HCT116 (cell line): ENCODE measurements around the gene PRICKLE2. TPM values are rescaled to one million over a fixed set of nuclear protein-coding genes. Genes with fewer than 3 reads are reported as not detected.

Experiments
- ATAC-seq: fragments of 200-7000 bp; cut with Tn5 transposase; 2 replicates; pipeline ENCODE4 v1.9.1; 2020; ENCODE audit warnings: mild to moderate bottlenecking, moderate library complexity
- BruUV-seq: library from RNA; stranded (reverse); fragments of 400-500 nt; replicated peaks from 2 replicates; lab custom pipeline; 2021; lab: Mats Ljungman, UMichigan
- CTCF ChIA-PET: fragments of 300-600 bp; sonication (Branson Sonifier 250); formaldehyde crosslinking; loops from one replicate; lab custom pipeline; 2021; ENCODE audit warnings: antibody characterized with exemption; lab: Charles Lee
- POLR2A ChIA-PET: fragments of 300-600, 350-600 bp; sonication (Branson Sonifier 250); formaldehyde crosslinking; loops from one replicate; lab custom pipeline; 2021; ENCODE audit warnings: antibody characterized with exemption; lab: Charles Lee
- RAD21 ChIA-PET, 2 experiments: fragments of 300-600 bp; sonication (Branson Sonifier 250); formaldehyde crosslinking; loops; one replicate each; lab custom pipeline; 2023; ENCODE audit warnings: low total read pairs in 2 of 2; ENCODE audit not compliant: uncharacterized antibody in 2 of 2, unreplicated experiment in 2 of 2, low non-redundant PET in 1 of 2; lab: Charles Lee
- DNase-seq: peaks from one replicate; pipeline ENCODE4 v3.0.0-alpha.2; 2010; ENCODE audit warnings: low read depth, low spot score
- H2AFZ ChIP-seq: fragments of 200-600 bp; shearing (Covaris generic), sonication (generic); 2 replicates; pipeline ENCODE4 v1.6.1; 2017; ENCODE audit warnings: low read depth, mixed run types, mixed read lengths, antibody characterized with exemption, low read length; ENCODE audit not compliant: poor library complexity, severe bottlenecking
- H3K27ac ChIP-seq: 2 replicates; pipeline ENCODE4 v1.5.1; 2012; ENCODE audit warnings: low read depth, low read length
- H3K27me3 ChIP-seq: fragments of 200-600 bp; sonication (generic); 2 replicates; pipeline ENCODE4 v1.6.1; 2016; ENCODE audit warnings: mixed run types, low read length, mixed read lengths; ENCODE audit not compliant: insufficient read depth
- H3K36me3 ChIP-seq, 2 experiments: fragments of 200-500 bp in 1 of 2; fragments of 200-600 bp in 1 of 2; sonication (Bioruptor generic) in 1 of 2; sonication (generic) in 1 of 2; 2 replicates each; pipeline versions ENCODE4 v1.5.1 to v1.6.1; 2014 to 2016; ENCODE audit warnings: low read length in 2 of 2, inconsistent platforms in 1 of 2, mixed read lengths in 1 of 2, mixed run types in 1 of 2; ENCODE audit not compliant: insufficient read depth in 2 of 2, control insufficient read depth in 1 of 2
- H3K4me1 ChIP-seq, 2 experiments: fragments of 200-600 bp in 1 of 2; sonication (generic) in 1 of 2; 2 replicates each; pipeline versions ENCODE4 v1.5.1 to v1.6.1; 2012 to 2017; ENCODE audit warnings: low read length in 2 of 2, inconsistent platforms in 1 of 2, mild to moderate bottlenecking in 1 of 2, mixed read lengths in 1 of 2, mixed run types in 1 of 2, moderate library complexity in 1 of 2; ENCODE audit not compliant: insufficient read depth in 2 of 2, control insufficient read depth in 1 of 2
- H3K4me2 ChIP-seq: fragments of 200-600 bp; sonication (generic); 2 replicates; pipeline ENCODE4 v1.6.1; 2017; ENCODE audit warnings: mixed run types, low read length, mixed read lengths
- H3K4me3 ChIP-seq, 2 experiments: fragments of 200-600 bp in 1 of 2; sonication (generic) in 1 of 2; replicated peaks in 1 of 2; 2 replicates each; pipeline ENCODE4 v1.5.1; 2011 to 2016; ENCODE audit warnings: low read length in 2 of 2, control low read depth in 1 of 2, low read depth in 1 of 2, mild to moderate bottlenecking in 1 of 2, mixed read lengths in 1 of 2, mixed run types in 1 of 2
- H3K79me2 ChIP-seq: fragments of 200-600 bp; sonication (generic); 2 replicates; pipeline ENCODE4 v1.6.1; 2017; ENCODE audit warnings: mild to moderate bottlenecking, mixed run types, low read length, moderate library complexity, mixed read lengths; ENCODE audit not compliant: insufficient read depth
- H3K9ac ChIP-seq: fragments of 200-600 bp; sonication (generic); 2 replicates; pipeline ENCODE4 v1.6.1; 2016; ENCODE audit warnings: low read length, mixed read lengths
- H3K9me2 ChIP-seq: fragments of 200-600 bp; sonication (generic), shearing (Covaris generic); 2 replicates; pipeline ENCODE4 v1.6.1; 2017; ENCODE audit warnings: mixed run types, mild to moderate bottlenecking, moderate library complexity; ENCODE audit not compliant: insufficient read depth
- H3K9me3 ChIP-seq, 2 experiments: fragments of 200-500 bp in 1 of 2; fragments of 200-600 bp in 1 of 2; sonication (Bioruptor generic) in 1 of 2; sonication (generic) in 1 of 2; 2 replicates each; pipeline ENCODE4 v1.6.1; 2014 to 2017; ENCODE audit warnings: low read length in 2 of 2, mixed read lengths in 2 of 2, inconsistent platforms in 1 of 2, low read depth in 1 of 2, mild to moderate bottlenecking in 1 of 2, mixed run types in 1 of 2, moderate library complexity in 1 of 2; ENCODE audit not compliant: control insufficient read depth in 1 of 2, insufficient read depth in 1 of 2
- H4K20me1 ChIP-seq: fragments of 200-600 bp; sonication (generic), shearing (Covaris generic); 2 replicates; pipeline ENCODE4 v1.6.1; 2017; ENCODE audit warnings: mixed run types, mild to moderate bottlenecking, moderate library complexity; ENCODE audit not compliant: insufficient read depth
- EZH2phosphoT487 ChIP-seq: fragments of 200-600 bp; IDR thresholded peaks from 2 replicates; pipeline ENCODE4 v1.6.1; 2018; ENCODE audit warnings: antibody characterized with exemption, borderline replicate concordance
- JUND ChIP-seq: IDR thresholded peaks from 2 replicates; pipeline ENCODE4 v1.6.1; 2012
- POLR2A ChIP-seq: IDR thresholded peaks from 2 replicates; pipeline ENCODE4 v1.7.0; 2011; ENCODE audit warnings: borderline replicate concordance; ENCODE audit not compliant: insufficient read depth, insufficient read length; ENCODE audit errors: extremely low read depth
- POLR2AphosphoS5 ChIP-seq: IDR thresholded peaks from 2 replicates; pipeline ENCODE4 v1.6.1; 2011; ENCODE audit warnings: mild to moderate bottlenecking, low read depth, low read length, moderate library complexity
- SIN3A ChIP-seq: IDR thresholded peaks from 2 replicates; pipeline ENCODE4 v1.6.1; 2012; ENCODE audit warnings: low read depth
- SRF ChIP-seq: IDR thresholded peaks from 2 replicates; pipeline ENCODE4 v1.6.1; 2012; ENCODE audit warnings: low read depth
- ZFX ChIP-seq: fragments of 450-650 bp; IDR thresholded peaks from 2 replicates; pipeline ENCODE4 v1.6.1; 2017
- ZNF274 ChIP-seq: fragments of 200-500 bp; sonication (Bioruptor generic); IDR thresholded peaks from 2 replicates; pipeline ENCODE4 v1.6.1; 2014; ENCODE audit warnings: mild to moderate bottlenecking, low read depth, low read length, inconsistent platforms
- intact Hi-C: fragments of 100-400 bp; cut with micrococcal nuclease; formaldehyde crosslinking; loops from 2 replicates; pipeline ENCODE4 v1.10.0; 2022
- total RNA-seq: library from RNA; stranded (reverse); gene quantifications from one replicate; pipeline ENCODE4 v1.2.1, GENCODE V29; 2021; ENCODE audit not compliant: unreplicated experiment
- TF ChIP-seq, protein P1 (sequence below): IDR thresholded peaks from 2 replicates; pipeline ENCODE4 v1.6.1; 2012
- TF ChIP-seq, protein P2 (sequence below): IDR thresholded peaks from 2 replicates; pipeline ENCODE4 v1.6.1; 2011; ENCODE audit warnings: mild to moderate bottlenecking, low read length, moderate library complexity; ENCODE audit not compliant: insufficient replicate concordance; ENCODE audit errors: extremely low read depth

PRICKLE2 gene
- total RNA-seq, 1 experiment from 2014 or later = 0.05 TPM

DNA sequence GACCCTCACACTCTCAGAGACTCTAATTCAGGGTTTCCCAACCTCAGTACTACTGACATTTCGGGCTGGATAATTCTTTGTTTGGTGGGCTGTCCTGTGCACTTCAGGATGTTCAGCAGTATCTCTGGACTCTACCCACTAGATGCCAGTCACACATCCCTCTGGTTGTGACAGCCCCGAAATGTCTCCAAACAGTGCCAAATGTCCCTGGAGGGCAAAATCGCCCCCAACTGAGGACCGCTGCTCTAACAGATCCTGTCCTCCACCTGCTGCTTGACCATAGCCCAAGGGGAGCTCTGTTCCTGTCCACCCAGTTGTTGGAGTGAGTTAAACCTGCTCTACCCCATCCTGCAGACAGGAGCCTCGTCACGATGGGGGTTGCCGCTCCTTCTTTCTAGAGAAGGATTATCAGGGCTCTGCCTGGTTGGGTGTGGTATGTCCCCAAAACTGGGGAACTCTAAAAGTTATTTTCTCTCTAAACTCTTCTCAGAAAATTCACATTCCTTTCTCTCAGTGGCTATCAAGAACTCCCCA is 116.4 kb downstream of the PRICKLE2 start:
- Histone ChIP-seq H3K27ac (no peak overlapping the region), H3K9me2 (no peaks in the 10 kb centered on the region), H3K36me3 (no peaks in the 10 kb centered on the region), H3K4me2 (no peak overlapping the region), H3K4me3 (no peak overlapping the region), H3K4me1 (no peaks in the 10 kb centered on the region), H3K27me3 (peaks cover 10% of the 10 kb centered on the region; the same call in 1 of the 2 replicates), H3K9me3 (no peaks in the 10 kb centered on the region), H3K79me2 (no peaks in the 10 kb centered on the region), H3K9ac (no peak overlapping the region), H2AFZ (no peak overlapping the region), H4K20me1 (no peaks in the 10 kb centered on the region)
- POLR2A ChIA-PET = no interaction called here
- intact Hi-C loops = no loop called here
- TF ChIP-seq ZNF274 = no peak
- TF ChIP-seq POLR2A = no peak
- no peak for TF ChIP-seq SRF
- no peak for TF ChIP-seq SIN3A
- TF ChIP-seq JUND = no peak
- no peak for TF ChIP-seq ZFX
- TF ChIP-seq, protein P1, sequence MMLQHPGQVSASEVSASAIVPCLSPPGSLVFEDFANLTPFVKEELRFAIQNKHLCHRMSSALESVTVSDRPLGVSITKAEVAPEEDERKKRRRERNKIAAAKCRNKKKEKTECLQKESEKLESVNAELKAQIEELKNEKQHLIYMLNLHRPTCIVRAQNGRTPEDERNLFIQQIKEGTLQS = no peak
- TF ChIP-seq, protein P2, sequence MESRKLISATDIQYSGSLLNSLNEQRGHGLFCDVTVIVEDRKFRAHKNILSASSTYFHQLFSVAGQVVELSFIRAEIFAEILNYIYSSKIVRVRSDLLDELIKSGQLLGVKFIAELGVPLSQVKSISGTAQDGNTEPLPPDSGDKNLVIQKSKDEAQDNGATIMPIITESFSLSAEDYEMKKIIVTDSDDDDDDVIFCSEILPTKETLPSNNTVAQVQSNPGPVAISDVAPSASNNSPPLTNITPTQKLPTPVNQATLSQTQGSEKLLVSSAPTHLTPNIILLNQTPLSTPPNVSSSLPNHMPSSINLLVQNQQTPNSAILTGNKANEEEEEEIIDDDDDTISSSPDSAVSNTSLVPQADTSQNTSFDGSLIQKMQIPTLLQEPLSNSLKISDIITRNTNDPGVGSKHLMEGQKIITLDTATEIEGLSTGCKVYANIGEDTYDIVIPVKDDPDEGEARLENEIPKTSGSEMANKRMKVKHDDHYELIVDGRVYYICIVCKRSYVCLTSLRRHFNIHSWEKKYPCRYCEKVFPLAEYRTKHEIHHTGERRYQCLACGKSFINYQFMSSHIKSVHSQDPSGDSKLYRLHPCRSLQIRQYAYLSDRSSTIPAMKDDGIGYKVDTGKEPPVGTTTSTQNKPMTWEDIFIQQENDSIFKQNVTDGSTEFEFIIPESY = no peak
- no peak for TF ChIP-seq POLR2AphosphoS5
- no TSS peak for BruUV-seq
- no peak for ATAC-seq
- RAD21 ChIA-PET = no interaction called here
- no peak for DNase-seq
- CTCF ChIA-PET = no interaction called here

DNA sequence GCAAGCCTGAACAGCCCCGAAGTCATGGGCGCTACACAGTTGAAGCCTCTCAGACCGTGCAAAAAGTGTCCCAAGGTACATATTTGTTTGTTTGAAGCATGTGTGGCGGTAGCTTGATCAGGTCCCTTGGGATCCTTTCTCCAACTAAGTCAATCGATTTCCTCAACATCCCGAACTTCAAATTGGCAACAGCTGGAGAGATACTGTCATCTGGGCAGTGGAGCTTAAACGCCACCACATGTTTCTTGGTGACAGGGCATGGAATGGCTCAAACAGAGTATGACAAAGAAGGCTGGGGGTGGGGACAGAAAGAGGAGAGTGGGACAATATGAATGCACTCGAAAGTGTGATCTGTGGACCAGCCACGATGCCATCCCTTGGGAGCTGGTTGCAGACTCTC is 117.0 kb downstream of the PRICKLE2 start:
- no peaks in the 10 kb centered on the region for H3K9me2 ChIP-seq
- H2AFZ ChIP-seq = no peak overlapping the region
- H4K20me1 ChIP-seq = no peaks in the 10 kb centered on the region
- ChIA-PET CTCF (no interaction called here), RAD21 (no interaction called here), POLR2A (no interaction called here)
- intact Hi-C loops = no loop called here
- H3K9ac ChIP-seq = no peak overlapping the region
- no peaks in the 10 kb centered on the region for H3K9me3 ChIP-seq
- no peaks in the 10 kb centered on the region for H3K4me1 ChIP-seq
- no TSS peak for BruUV-seq
- ATAC-seq (no peak), DNase-seq (no peak)
- no peak overlapping the region for H3K4me2 ChIP-seq
- no peak overlapping the region for H3K4me3 ChIP-seq
- H3K27ac ChIP-seq = no peak overlapping the region
- no peaks in the 10 kb centered on the region for H3K79me2 ChIP-seq
- peaks cover 10% of the 10 kb centered on the region for H3K27me3 ChIP-seq
- TF ChIP-seq POLR2AphosphoS5 (no peak), EZH2phosphoT487 (no peak)
- TF ChIP-seq, protein P2 = no peak
- no peaks in the 10 kb centered on the region for H3K36me3 ChIP-seq
